ENCODE data around the gene GABRA5.
"Not testable (repeated sequence)": the region's sequence is repeated elsewhere in the genome, so short reads cannot be mapped to it uniquely, and the experiment has no call there.

The GABRA5 gene

GRCh38 chr15:26866298-26867199 is at the start of gene GABRA5:
Gene GABRA5, plus strand, starts transcription at chr15:26867062. Its CDS starts 2,187 bp downstream, at chr15:26869249.
- H3K4me3 ChIP-seq (ENCODE audit: low read length): peak within 1 kb of the TSS; percentile 41
- peak; percentile 25 for DNase-seq (ENCODE audit: low read depth)
- peak; percentile 59 for TF ChIP-seq CTCF (conservative IDR thresholded peaks at IDR 0.05; ENCODE audit: low read depth, low read length)

- H3K4me3 ChIP-seq (ENCODE audit: low read length); DNase-seq (ENCODE audit: low read depth): not testable (repeated sequence)
These were observed 35.7 kb upstream of the GABRA5 start for GRCh38 chr15:26831191-26831590.

GRCh38 chr15:26831951-26832350 is 34.9 kb upstream of the GABRA5 start:
- no peak overlapping the region for H3K4me3 ChIP-seq (ENCODE audit: low read length)
- TF ChIP-seq CTCF (conservative IDR thresholded peaks at IDR 0.05; ENCODE audit: low read depth, low read length): no peak
- no peak for DNase-seq (ENCODE audit: low read depth)

- TF ChIP-seq CTCF (conservative IDR thresholded peaks at IDR 0.05; ENCODE audit: low read depth, low read length): peak; percentile 60
- no peak overlapping the region for H3K4me3 ChIP-seq (ENCODE audit: low read length)
- no peak for DNase-seq (ENCODE audit: low read depth)
These were observed 28.0 kb upstream of the GABRA5 start for GRCh38 chr15:26838742-26839460.

- DNase-seq (ENCODE audit: low read depth): no peak
- TF ChIP-seq CTCF (conservative IDR thresholded peaks at IDR 0.05; ENCODE audit: low read depth, low read length): no peak
- H3K4me3 ChIP-seq (ENCODE audit: low read length): no peak overlapping the region
These were observed 25.3 kb upstream of the GABRA5 start for GRCh38 chr15:26841514-26841913.

GRCh38 chr15:26841941-26842340 is 24.9 kb upstream of the GABRA5 start:
- DNase-seq (ENCODE audit: low read depth): no peak
- H3K4me3 ChIP-seq (ENCODE audit: low read length): no peak overlapping the region
- no peak for TF ChIP-seq CTCF (conservative IDR thresholded peaks at IDR 0.05; ENCODE audit: low read depth, low read length)

- TF ChIP-seq CTCF (conservative IDR thresholded peaks at IDR 0.05; ENCODE audit: low read depth, low read length): no peak
- no peak for DNase-seq (ENCODE audit: low read depth)
- no peak overlapping the region for H3K4me3 ChIP-seq (ENCODE audit: low read length)
These were observed 24.5 kb upstream of the GABRA5 start for GRCh38 chr15:26842391-26842790.

All from retinal pigment epithelial cell (primary cell).